GM12874 (cell line): ENCODE data around the gene A3GALT2.

ENCODE experiments used
- TF ChIP-seq, protein P1 (sequence below): IDR thresholded peaks from 2 replicates; pipeline ENCODE4 v1.5.1; 2011; ENCODE audit warnings: low read depth, mild to moderate bottlenecking, control low read depth, low read length, moderate library complexity; ENCODE audit not compliant: insufficient read depth

The A3GALT2 gene

GRCh38 chr1:33275195-33275594 is 45.7 kb downstream of the A3GALT2 start:
- TF ChIP-seq, protein P1, sequence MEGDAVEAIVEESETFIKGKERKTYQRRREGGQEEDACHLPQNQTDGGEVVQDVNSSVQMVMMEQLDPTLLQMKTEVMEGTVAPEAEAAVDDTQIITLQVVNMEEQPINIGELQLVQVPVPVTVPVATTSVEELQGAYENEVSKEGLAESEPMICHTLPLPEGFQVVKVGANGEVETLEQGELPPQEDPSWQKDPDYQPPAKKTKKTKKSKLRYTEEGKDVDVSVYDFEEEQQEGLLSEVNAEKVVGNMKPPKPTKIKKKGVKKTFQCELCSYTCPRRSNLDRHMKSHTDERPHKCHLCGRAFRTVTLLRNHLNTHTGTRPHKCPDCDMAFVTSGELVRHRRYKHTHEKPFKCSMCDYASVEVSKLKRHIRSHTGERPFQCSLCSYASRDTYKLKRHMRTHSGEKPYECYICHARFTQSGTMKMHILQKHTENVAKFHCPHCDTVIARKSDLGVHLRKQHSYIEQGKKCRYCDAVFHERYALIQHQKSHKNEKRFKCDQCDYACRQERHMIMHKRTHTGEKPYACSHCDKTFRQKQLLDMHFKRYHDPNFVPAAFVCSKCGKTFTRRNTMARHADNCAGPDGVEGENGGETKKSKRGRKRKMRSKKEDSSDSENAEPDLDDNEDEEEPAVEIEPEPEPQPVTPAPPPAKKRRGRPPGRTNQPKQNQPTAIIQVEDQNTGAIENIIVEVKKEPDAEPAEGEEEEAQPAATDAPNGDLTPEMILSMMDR, result no peak

DNA sequence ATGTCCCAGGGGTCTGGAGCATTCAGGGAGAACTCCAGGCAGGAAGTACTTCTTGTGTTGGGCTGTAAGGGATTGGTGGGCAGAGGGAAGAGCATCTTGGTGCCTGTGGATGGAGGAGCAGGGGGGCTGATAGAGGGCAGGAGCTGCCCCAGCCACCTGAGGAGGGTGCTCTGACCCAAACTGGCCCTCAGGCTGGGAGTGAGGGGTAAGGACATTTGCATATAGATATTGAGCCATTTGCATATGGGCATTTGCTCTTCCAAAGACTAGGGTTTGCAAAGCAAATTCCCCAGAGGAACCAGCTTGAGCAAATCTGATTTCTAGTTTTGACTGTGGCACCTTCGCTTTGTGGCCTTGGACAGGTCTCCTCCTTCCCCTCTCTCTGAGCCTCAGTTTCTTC is 46.5 kb downstream of the A3GALT2 start:
- TF ChIP-seq, protein P1, result no peak

DNA sequence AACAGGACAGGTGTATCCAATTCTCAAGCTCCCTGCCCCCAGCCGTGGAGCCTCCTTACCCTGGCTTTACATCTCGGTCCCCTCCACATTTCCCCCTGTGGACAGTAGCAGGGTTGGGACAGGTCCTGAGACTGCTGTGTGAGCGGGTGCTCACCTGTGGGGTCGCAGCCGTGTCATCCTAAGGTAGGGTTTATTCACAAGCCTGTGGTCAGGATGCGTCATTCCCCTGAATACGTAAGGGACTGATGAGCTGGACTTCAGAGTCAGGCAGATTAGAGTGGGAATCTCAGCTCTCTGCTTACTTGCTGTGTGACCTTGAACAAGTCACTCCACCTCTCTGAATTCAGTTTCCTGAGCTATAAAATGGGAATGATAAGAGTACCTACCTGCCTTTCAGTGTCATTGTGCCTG is 46.9 kb downstream of the A3GALT2 start:
- TF ChIP-seq, protein P1, result no peak

- TF ChIP-seq, protein P1, result no peak
Measured at GRCh38 chr1:33273406-33273805, 47.5 kb downstream of the A3GALT2 start.

DNA sequence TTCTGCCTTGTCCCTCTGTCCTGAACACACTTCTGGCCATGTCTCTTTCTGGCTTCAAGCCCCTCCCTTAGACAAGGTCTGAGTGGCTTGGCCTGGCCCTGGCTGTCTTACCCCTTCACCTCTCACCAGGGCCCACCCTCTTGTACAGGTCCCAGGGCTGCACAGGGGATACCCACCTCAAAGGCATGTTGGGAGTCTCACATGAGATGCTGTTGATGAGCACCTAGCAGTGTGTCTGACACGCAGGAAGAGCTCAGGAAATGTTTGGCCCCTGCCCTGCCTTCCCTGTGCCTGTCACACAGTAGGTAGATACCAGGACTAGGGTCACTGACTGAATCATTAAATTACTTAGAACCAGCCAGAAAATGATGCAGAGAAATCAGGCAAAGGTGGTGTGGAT is 48.0 kb downstream of the A3GALT2 start:
- TF ChIP-seq, protein P1, result no peak

- TF ChIP-seq, protein P1, result no peak
Measured at GRCh38 chr1:33272509-33272908, 48.4 kb downstream of the A3GALT2 start.

DNA sequence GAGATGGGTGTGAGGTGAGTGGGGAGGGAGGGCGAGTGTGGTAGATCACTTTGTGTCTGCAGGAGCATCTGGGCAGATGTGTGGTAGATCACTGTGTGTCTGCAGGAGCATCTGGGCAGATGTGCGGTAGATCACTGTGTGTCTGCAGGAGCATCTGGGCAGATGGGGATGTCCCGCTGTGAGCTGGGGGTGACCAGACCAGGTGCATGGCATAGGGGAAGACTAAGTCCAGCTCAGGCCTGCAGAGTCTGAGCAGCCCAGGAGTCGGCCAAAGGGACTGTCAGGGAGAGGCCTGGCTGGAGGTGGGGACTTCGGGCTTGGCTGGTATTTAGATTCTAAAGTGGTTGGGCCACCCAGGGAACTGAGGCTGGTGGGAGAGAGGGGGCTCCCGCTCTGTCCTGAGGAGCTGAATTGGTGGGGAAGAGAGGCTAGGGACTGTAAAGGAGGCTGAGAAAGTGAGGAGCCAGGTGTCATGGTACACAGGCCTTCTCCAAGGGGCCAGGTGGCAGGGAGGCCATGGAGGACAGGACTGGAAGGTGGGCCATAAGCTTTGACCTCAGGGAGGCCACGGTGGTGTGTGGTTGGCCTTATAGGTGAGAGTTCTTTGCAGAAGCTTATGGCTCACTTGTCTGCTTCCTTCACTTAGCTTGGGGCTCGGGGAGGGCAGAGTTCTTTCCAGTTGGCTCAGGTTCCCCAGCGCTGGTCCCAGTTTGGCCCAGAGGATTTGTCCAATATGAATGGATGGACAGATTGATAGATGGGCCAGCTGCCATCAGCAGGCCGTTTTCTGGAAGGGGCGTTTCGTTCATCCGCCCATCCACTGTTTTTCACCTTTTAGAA is 49.0 kb downstream of the A3GALT2 start:
- TF ChIP-seq, protein P1, result no peak
